ENCODE results near the gene DCC. TPM values are rescaled to one million over a fixed set of nuclear protein-coding genes. Genes with fewer than 3 reads are reported as not detected.

The DCC gene
- total RNA-seq, 1 donor from 2014 or later = 5.6 TPM

GRCh38 chr18:52824126-52824525, 484.1 kb downstream of the DCC start:
- H3K27me3 Mint-ChIP-seq (ENCODE audit: unreplicated experiment) = peaks cover 2% of the 10 kb centered on the region

GRCh38 chr18:52826994-52827393, 487.0 kb downstream of the DCC start:
- H3K27me3 Mint-ChIP-seq (ENCODE audit: unreplicated experiment) = peaks cover 2% of the 10 kb centered on the region
- H3K27ac Mint-ChIP-seq (ENCODE audit: unreplicated experiment) = no peak overlapping the region
- H3K36me3 Mint-ChIP-seq (ENCODE audit: unreplicated experiment) = no peaks in the 10 kb centered on the region
- H3K4me1 Mint-ChIP-seq (ENCODE audit: low read depth, unreplicated experiment) = no peaks in the 10 kb centered on the region
- no peaks in the 10 kb centered on the region for H3K9me3 Mint-ChIP-seq (ENCODE audit: unreplicated experiment)
- H3K4me3 Mint-ChIP-seq (ENCODE audit: unreplicated experiment) = no peak overlapping the region
- no peak for DNase-seq
- no peak for TF ChIP-seq CTCF (IDR thresholded peaks at IDR 0.05; ENCODE audit: partially characterized antibody, unreplicated experiment)

More at GRCh38 chr18:52824126-52824525, 484.1 kb downstream of the DCC start:
- no peak overlapping the region for H3K27ac Mint-ChIP-seq (ENCODE audit: unreplicated experiment)
- no peak for TF ChIP-seq CTCF (IDR thresholded peaks at IDR 0.05; ENCODE audit: partially characterized antibody, unreplicated experiment)
- no peaks in the 10 kb centered on the region for H3K36me3 Mint-ChIP-seq (ENCODE audit: unreplicated experiment)
- H3K4me3 Mint-ChIP-seq (ENCODE audit: unreplicated experiment) = no peak overlapping the region
- no peaks in the 10 kb centered on the region for H3K9me3 Mint-ChIP-seq (ENCODE audit: unreplicated experiment)
- H3K4me1 Mint-ChIP-seq (ENCODE audit: low read depth, unreplicated experiment) = no peaks in the 10 kb centered on the region
- DNase-seq = no peak

GRCh38 chr18:52829320-52829719, 489.3 kb downstream of the DCC start:
- Mint-ChIP-seq H3K4me3 (ENCODE audit: unreplicated experiment) (no peak overlapping the region), H3K36me3 (ENCODE audit: unreplicated experiment) (no peaks in the 10 kb centered on the region), H3K27ac (ENCODE audit: unreplicated experiment) (no peak overlapping the region), H3K9me3 (ENCODE audit: unreplicated experiment) (no peaks in the 10 kb centered on the region), H3K27me3 (ENCODE audit: unreplicated experiment) (peaks cover 2% of the 10 kb centered on the region), H3K4me1 (ENCODE audit: low read depth, unreplicated experiment) (no peaks in the 10 kb centered on the region)
- no peak for DNase-seq
- TF ChIP-seq CTCF (IDR thresholded peaks at IDR 0.05; ENCODE audit: partially characterized antibody, unreplicated experiment) = no peak

- no peak for DNase-seq
- Mint-ChIP-seq H3K9me3 (ENCODE audit: unreplicated experiment) (no peaks in the 10 kb centered on the region), H3K27ac (ENCODE audit: unreplicated experiment) (no peak overlapping the region), H3K4me3 (ENCODE audit: unreplicated experiment) (no peak overlapping the region), H3K27me3 (ENCODE audit: unreplicated experiment) (peaks cover 2% of the 10 kb centered on the region), H3K36me3 (ENCODE audit: unreplicated experiment) (no peaks in the 10 kb centered on the region), H3K4me1 (ENCODE audit: low read depth, unreplicated experiment) (no peaks in the 10 kb centered on the region)
- TF ChIP-seq CTCF (IDR thresholded peaks at IDR 0.05; ENCODE audit: partially characterized antibody, unreplicated experiment) = no peak
Observed at GRCh38 chr18:52829876-52830405, 489.9 kb downstream of the DCC start.

- no peaks in the 10 kb centered on the region for H3K27me3 Mint-ChIP-seq (ENCODE audit: unreplicated experiment)
- H3K9me3 Mint-ChIP-seq (ENCODE audit: unreplicated experiment) = no peaks in the 10 kb centered on the region
- no peak for TF ChIP-seq CTCF (IDR thresholded peaks at IDR 0.05; ENCODE audit: partially characterized antibody, unreplicated experiment)
- H3K4me1 Mint-ChIP-seq (ENCODE audit: low read depth, unreplicated experiment) = peaks cover 14% of the 10 kb centered on the region
- no peak overlapping the region for H3K4me3 Mint-ChIP-seq (ENCODE audit: unreplicated experiment)
- no peak for DNase-seq
- no peak overlapping the region for H3K27ac Mint-ChIP-seq (ENCODE audit: unreplicated experiment)
- no peaks in the 10 kb centered on the region for H3K36me3 Mint-ChIP-seq (ENCODE audit: unreplicated experiment)
Observed at GRCh38 chr18:52844323-52844722, 504.3 kb downstream of the DCC start.
